MM.1S (cell line): Measurements from ENCODE around the gene SYVN1.
A peak's percentile ranks its signal among the peaks of the same experiment; 100 is the strongest.

ENCODE experiments used
- DNase-seq: peaks from one replicate; pipeline ENCODE4 v3.0.0-alpha.2; 2015
- H2AFZ ChIP-seq: fragments of 300-600 bp; sonication (generic); 2 replicates; pipeline ENCODE4 v1.6.0; 2016; ENCODE audit warnings: antibody characterized with exemption, low read length
- H3F3A ChIP-seq: fragments of 300-600 bp; sonication (generic); 2 replicates; pipeline ENCODE4 v1.6.1; 2016; ENCODE audit warnings: mild to moderate bottlenecking, antibody characterized with exemption, low read length, moderate library complexity, mixed read lengths; ENCODE audit not compliant: insufficient read depth
- H3K27ac ChIP-seq: fragments of 300-600 bp; sonication (generic); 2 replicates; pipeline ENCODE4 v1.5.1; 2016; ENCODE audit warnings: mild to moderate bottlenecking, low read length
- H3K27me3 ChIP-seq: fragments of 300-600 bp; sonication (generic); replicated peaks from 2 replicates; pipeline ENCODE4 v1.6.0; 2016; ENCODE audit warnings: low read length; ENCODE audit not compliant: insufficient read depth
- H3K36me3 ChIP-seq: fragments of 300-600 bp; sonication (generic); replicated peaks from 2 replicates; pipeline ENCODE4 v1.6.1; 2016; ENCODE audit warnings: mild to moderate bottlenecking, low read length, mixed read lengths; ENCODE audit not compliant: insufficient read depth
- H3K4me1 ChIP-seq: fragments of 300-600 bp; sonication (generic); 2 replicates; pipeline ENCODE4 v1.6.1; 2016; ENCODE audit warnings: low read length, mixed read lengths
- H3K4me2 ChIP-seq: fragments of 300-600 bp; sonication (generic); 2 replicates; pipeline ENCODE4 v1.6.0; 2016; ENCODE audit warnings: low read depth, low read length
- H3K4me3 ChIP-seq: fragments of 300-600 bp; sonication (generic); 2 replicates; pipeline ENCODE4 v1.5.1; 2016; ENCODE audit warnings: low read length, mixed read lengths
- H3K79me2 ChIP-seq: fragments of 300-600 bp; sonication (generic); 2 replicates; pipeline ENCODE4 v1.6.1; 2016; ENCODE audit warnings: mixed run types, low read length, mixed read lengths
- H3K9ac ChIP-seq: fragments of 300-600 bp; sonication (generic); 2 replicates; pipeline ENCODE4 v1.6.1; 2016; ENCODE audit warnings: low read length, mixed read lengths
- H3K9me2 ChIP-seq: fragments of 300-600 bp; sonication (generic); replicated peaks from 2 replicates; pipeline ENCODE4 v1.6.1; 2016; ENCODE audit warnings: mild to moderate bottlenecking, low read length, mixed read lengths; ENCODE audit not compliant: insufficient read depth
- H3K9me3 ChIP-seq: fragments of 300-600 bp; sonication (generic); replicated peaks from 2 replicates; pipeline ENCODE4 v1.6.1; 2016; ENCODE audit warnings: mild to moderate bottlenecking, low read length, mixed read lengths; ENCODE audit not compliant: insufficient read depth
- H4K20me1 ChIP-seq: fragments of 300-600 bp; sonication (generic); 2 replicates; pipeline ENCODE4 v1.6.1; 2016; ENCODE audit warnings: mild to moderate bottlenecking, low read length, moderate library complexity, mixed read lengths; ENCODE audit not compliant: insufficient read depth
- EZH2 ChIP-seq: fragments of 300-600 bp; sonication (generic); optimal IDR thresholded peaks from 2 replicates; pipeline ENCODE3; 2017; ENCODE audit warnings: low read depth, mild to moderate bottlenecking, antibody characterized with exemption, low read length, mixed read lengths
- EZH2phosphoT487 ChIP-seq: fragments of 300-600 bp; sonication (generic); IDR thresholded peaks from 2 replicates; pipeline ENCODE4 v1.6.1; 2018; ENCODE audit warnings: antibody characterized with exemption, low read length
- TF ChIP-seq, protein P1 (sequence below): fragments of 300-600 bp; sonication (generic); IDR thresholded peaks from 2 replicates; pipeline ENCODE4 v1.5.1; 2016; ENCODE audit warnings: antibody characterized with exemption, low read length, mixed read lengths

The SYVN1 gene

GRCh38 chr11:65084598-65085375, 49.5 kb downstream of the SYVN1 start:
- H3K79me2 ChIP-seq = peaks cover 79% of the 10 kb centered on the region
- TF ChIP-seq, protein P1, sequence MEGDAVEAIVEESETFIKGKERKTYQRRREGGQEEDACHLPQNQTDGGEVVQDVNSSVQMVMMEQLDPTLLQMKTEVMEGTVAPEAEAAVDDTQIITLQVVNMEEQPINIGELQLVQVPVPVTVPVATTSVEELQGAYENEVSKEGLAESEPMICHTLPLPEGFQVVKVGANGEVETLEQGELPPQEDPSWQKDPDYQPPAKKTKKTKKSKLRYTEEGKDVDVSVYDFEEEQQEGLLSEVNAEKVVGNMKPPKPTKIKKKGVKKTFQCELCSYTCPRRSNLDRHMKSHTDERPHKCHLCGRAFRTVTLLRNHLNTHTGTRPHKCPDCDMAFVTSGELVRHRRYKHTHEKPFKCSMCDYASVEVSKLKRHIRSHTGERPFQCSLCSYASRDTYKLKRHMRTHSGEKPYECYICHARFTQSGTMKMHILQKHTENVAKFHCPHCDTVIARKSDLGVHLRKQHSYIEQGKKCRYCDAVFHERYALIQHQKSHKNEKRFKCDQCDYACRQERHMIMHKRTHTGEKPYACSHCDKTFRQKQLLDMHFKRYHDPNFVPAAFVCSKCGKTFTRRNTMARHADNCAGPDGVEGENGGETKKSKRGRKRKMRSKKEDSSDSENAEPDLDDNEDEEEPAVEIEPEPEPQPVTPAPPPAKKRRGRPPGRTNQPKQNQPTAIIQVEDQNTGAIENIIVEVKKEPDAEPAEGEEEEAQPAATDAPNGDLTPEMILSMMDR = no peak
- TF ChIP-seq EZH2 (no peak), EZH2phosphoT487 (no peak)
- H2AFZ ChIP-seq = 0 out of 2 replicates have a peak overlapping the region, but pooled peaks have one; percentile 71
- DNase-seq = no peak
- H3K9me3 ChIP-seq = no peaks in the 10 kb centered on the region
- no peaks in the 10 kb centered on the region for H4K20me1 ChIP-seq
- peaks cover 32% of the 10 kb centered on the region for H3F3A ChIP-seq
- H3K4me2 ChIP-seq = peak overlapping the region; percentile 92
- H3K27me3 ChIP-seq = no peaks in the 10 kb centered on the region
- peak overlapping the region; percentile 74; the same call in 1 of the 2 replicates for H3K27ac ChIP-seq
- peaks cover 57% of the 10 kb centered on the region for H3K4me1 ChIP-seq
- H3K36me3 ChIP-seq = peaks cover 3% of the 10 kb centered on the region; the same call in 1 of the 2 replicates
- H3K9me2 ChIP-seq = no peaks in the 10 kb centered on the region
- H3K9ac ChIP-seq = peak overlapping the region; percentile 88
- H3K4me3 ChIP-seq = peak overlapping the region; percentile 84

DNA sequence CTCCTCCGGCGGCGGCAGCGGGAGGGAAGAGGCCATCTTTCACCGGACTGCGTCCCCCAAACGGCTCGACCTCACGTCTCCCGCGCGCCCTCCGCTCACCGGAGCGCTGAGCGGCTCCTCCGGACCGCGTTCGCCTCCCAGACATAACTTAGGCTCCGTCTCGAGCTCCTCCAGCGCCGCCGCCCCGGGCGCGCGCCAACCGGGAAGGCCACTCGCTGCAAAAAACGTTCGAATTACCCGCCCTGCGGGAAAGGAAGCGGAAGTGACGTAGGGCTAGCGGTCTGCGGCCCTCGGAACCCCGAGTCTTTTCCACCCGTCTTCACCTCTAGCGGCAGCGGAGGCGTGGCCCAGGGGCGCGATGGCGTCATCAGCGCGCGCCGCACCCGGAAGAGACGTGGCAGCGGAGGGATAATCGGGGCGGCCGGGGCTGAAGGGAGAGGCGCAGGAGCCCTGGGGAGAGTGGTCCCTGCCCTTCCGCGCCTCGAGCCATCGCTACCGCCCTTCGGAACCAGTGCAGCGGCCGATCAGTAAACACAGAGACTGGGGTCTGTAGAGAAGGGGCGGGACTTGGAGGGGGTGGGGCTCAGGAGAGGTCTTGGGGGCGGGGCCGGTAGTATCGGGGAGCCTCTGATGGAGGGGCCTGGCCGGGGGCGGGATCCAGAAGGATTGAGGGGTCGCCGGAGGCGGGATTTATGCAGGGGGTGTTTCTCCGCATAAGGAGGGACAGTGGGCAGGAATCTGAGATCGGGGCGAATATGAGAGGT, 50.3 kb downstream of the SYVN1 start, which contains the start of the genes CDCA5 and ZFPL1:
Gene CDCA5 (minus strand): TSS at position 207 of the 764 bp plus-strand sequence. CDS start 62 bp downstream, at position 145.
Gene ZFPL1 (plus strand): TSS at position 389 of the 764 bp plus-strand sequence. CDS start 477 bp downstream, outside the sequence.
- no peak for TF ChIP-seq EZH2
- TF ChIP-seq EZH2phosphoT487 = no peak
- TF ChIP-seq, protein P1 = no peak
- H3K27me3 ChIP-seq = no peaks in the 10 kb centered on the region
- H3K4me3 ChIP-seq = peak within 1 kb of the TSS; percentile 84
- peaks cover 30% of the 10 kb centered on the region for H3F3A ChIP-seq
- H3K79me2 ChIP-seq = peaks cover 86% of the 10 kb centered on the region
- H3K9me2 ChIP-seq = no peaks in the 10 kb centered on the region
- H3K9me3 ChIP-seq = no peaks in the 10 kb centered on the region
- H3K9ac ChIP-seq = peak within 1 kb of the TSS; percentile 88
- no peaks in the 10 kb centered on the region for H4K20me1 ChIP-seq
- H3K36me3 ChIP-seq = peaks cover 3% of the 10 kb centered on the region; the same call in 1 of the 2 replicates
- peak; percentile 97 for DNase-seq
- peaks cover 57% of the 10 kb centered on the region for H3K4me1 ChIP-seq
- H3K4me2 ChIP-seq = peak within 1 kb of the TSS; percentile 92
- H3K27ac ChIP-seq = peak within 1 kb of the TSS; percentile 74
- H2AFZ ChIP-seq = peak within 1 kb of the TSS; percentile 71

- H3K4me1 ChIP-seq = peaks cover 57% of the 10 kb centered on the region
- peaks cover 93% of the 10 kb centered on the region for H3K79me2 ChIP-seq
- peak overlapping the region; percentile 85 for H3K4me2 ChIP-seq
- DNase-seq = no peak
- H3K9me3 ChIP-seq = no peaks in the 10 kb centered on the region
- peak overlapping the region; percentile 88 for H3K9ac ChIP-seq
- no peaks in the 10 kb centered on the region for H4K20me1 ChIP-seq
- H3K4me3 ChIP-seq = peak overlapping the region; percentile 84
- peak overlapping the region; percentile 71 for H2AFZ ChIP-seq
- TF ChIP-seq EZH2 (no peak), EZH2phosphoT487 (no peak)
- TF ChIP-seq, protein P1 = no peak
- H3K27ac ChIP-seq = peak overlapping the region; percentile 74
- H3K36me3 ChIP-seq = peaks cover 3% of the 10 kb centered on the region; the same call in 1 of the 2 replicates
- H3K27me3 ChIP-seq = no peaks in the 10 kb centered on the region
- no peaks in the 10 kb centered on the region for H3K9me2 ChIP-seq
- peaks cover 30% of the 10 kb centered on the region for H3F3A ChIP-seq
Observed at GRCh38 chr11:65083134-65083833, 51.0 kb downstream of the SYVN1 start.
